Measurements from ENCODE around the gene SLC47A1. TPM values are rescaled to one million over a fixed set of nuclear protein-coding genes. Genes with fewer than 3 reads are reported as not detected.

SLC47A1 gene
- total and polyA plus RNA-seq, 2 of the 13 experiments (the other 11 are each of a cell fraction or from before 2014, with no cell fraction given) = 42.1 to 67.5 TPM

DNA sequence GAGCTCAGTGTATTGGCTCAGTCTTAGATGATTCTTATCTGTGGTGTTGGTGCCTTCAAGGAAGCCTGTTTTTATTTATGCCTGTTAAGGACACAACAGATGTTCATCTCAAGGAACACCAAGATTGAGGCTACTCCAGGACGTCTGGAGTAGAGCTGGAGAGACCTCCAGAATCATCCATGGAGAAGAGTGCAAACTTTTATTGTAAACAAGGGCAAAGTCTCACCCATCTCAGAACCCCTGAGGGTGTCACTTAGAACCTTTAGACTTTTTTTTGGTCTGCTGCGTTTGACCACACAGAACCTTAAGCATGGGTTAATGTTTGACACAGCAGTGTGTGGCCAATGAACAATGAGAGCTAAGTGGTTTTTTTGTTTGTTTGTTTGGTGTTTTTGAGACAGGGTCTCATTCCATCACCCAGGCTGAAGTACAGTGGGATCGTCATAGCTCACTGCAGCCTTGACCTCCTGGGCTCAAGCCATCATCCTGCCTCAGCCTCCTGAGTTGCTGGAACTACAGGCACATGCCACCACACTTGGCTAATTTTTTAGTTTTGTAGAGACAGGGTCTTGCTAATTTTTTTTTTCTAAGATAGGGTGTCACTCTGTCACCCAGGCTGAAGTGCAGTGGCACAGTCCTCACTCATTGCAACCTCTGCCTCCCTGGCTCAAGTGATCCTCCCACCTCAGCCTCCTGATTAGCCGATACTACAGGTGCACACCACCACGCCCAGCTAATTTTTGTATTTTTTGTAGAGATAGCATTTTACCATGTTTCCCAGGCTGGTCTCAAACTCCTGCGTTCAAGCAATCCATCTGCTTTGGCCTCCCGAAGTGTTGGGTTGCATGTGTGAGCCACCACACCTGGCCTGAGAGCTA, 16.3 kb downstream of the SLC47A1 start (continued):
- TF ChIP-seq, protein P1, sequence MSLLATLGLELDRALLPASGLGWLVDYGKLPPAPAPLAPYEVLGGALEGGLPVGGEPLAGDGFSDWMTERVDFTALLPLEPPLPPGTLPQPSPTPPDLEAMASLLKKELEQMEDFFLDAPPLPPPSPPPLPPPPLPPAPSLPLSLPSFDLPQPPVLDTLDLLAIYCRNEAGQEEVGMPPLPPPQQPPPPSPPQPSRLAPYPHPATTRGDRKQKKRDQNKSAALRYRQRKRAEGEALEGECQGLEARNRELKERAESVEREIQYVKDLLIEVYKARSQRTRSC (CRISPR knock-in tag; IDR thresholded peaks at IDR 0.05; ENCODE audit: low read depth) = no peak
- TF ChIP-seq ZNF556 (CRISPR knock-in tag; IDR thresholded peaks at IDR 0.05; ENCODE audit: borderline replicate concordance) (peak; percentile 38; the same call in 1 of the 2 replicates), PAX8 (CRISPR knock-in tag; IDR thresholded peaks at IDR 0.05; ENCODE audit: borderline replicate concordance) (no peak), ZNF460 (CRISPR knock-in tag; IDR thresholded peaks at IDR 0.05; ENCODE audit: borderline replicate concordance) (peak; percentile 61), ARNTL (CRISPR knock-in tag; IDR thresholded peaks at IDR 0.05) (peak; percentile 78), MEF2D (CRISPR knock-in tag; IDR thresholded peaks at IDR 0.05) (no peak), TAF15 (IDR thresholded peaks at IDR 0.05; ENCODE audit: low read depth, low read length, poor library complexity, severe bottlenecking) (no peak), ELF4 (CRISPR knock-in tag; IDR thresholded peaks at IDR 0.05; ENCODE audit: borderline replicate concordance) (no peak), ZSCAN9 (CRISPR knock-in tag; IDR thresholded peaks at IDR 0.05; ENCODE audit: borderline replicate concordance) (peak; percentile 32), PPARG (CRISPR knock-in tag; conservative IDR thresholded peaks at IDR 0.05) (no peak; the same call in 1 of the 2 replicates), NR2F1 (CRISPR knock-in tag; IDR thresholded peaks at IDR 0.05) (peak; percentile 73 to 79), HMG20A (CRISPR knock-in tag; IDR thresholded peaks at IDR 0.05; ENCODE audit: borderline replicate concordance) (peak; percentile 54; the same call in 1 of the 2 replicates), ZFX (CRISPR knock-in tag; IDR thresholded peaks at IDR 0.05; ENCODE audit: low read depth) (0 out of 2 replicates have a peak, but pooled peaks have one; percentile 25), HOXA7 (CRISPR knock-in tag; IDR thresholded peaks at IDR 0.05) (no peak), TEAD3 (CRISPR knock-in tag; optimal IDR thresholded peaks at IDR 0.05; ENCODE audit: borderline replicate concordance) (peak; percentile 89), ZKSCAN1 (IDR thresholded peaks at IDR 0.05; ENCODE audit: low read length) (no peak), ZFP41 (CRISPR knock-in tag; IDR thresholded peaks at IDR 0.05; ENCODE audit: borderline replicate concordance) (no peak), PHF5A (CRISPR knock-in tag; IDR thresholded peaks at IDR 0.05; ENCODE audit: low read depth, unreplicated experiment) (peak; percentile 80), ZNF30 (CRISPR knock-in tag; IDR thresholded peaks at IDR 0.05) (no peak), CREM (IDR thresholded peaks at IDR 0.05) (peak; percentile 79), CREM (CRISPR knock-in tag; IDR thresholded peaks at IDR 0.05) (no peak)
- TF ChIP-seq, protein P2, sequence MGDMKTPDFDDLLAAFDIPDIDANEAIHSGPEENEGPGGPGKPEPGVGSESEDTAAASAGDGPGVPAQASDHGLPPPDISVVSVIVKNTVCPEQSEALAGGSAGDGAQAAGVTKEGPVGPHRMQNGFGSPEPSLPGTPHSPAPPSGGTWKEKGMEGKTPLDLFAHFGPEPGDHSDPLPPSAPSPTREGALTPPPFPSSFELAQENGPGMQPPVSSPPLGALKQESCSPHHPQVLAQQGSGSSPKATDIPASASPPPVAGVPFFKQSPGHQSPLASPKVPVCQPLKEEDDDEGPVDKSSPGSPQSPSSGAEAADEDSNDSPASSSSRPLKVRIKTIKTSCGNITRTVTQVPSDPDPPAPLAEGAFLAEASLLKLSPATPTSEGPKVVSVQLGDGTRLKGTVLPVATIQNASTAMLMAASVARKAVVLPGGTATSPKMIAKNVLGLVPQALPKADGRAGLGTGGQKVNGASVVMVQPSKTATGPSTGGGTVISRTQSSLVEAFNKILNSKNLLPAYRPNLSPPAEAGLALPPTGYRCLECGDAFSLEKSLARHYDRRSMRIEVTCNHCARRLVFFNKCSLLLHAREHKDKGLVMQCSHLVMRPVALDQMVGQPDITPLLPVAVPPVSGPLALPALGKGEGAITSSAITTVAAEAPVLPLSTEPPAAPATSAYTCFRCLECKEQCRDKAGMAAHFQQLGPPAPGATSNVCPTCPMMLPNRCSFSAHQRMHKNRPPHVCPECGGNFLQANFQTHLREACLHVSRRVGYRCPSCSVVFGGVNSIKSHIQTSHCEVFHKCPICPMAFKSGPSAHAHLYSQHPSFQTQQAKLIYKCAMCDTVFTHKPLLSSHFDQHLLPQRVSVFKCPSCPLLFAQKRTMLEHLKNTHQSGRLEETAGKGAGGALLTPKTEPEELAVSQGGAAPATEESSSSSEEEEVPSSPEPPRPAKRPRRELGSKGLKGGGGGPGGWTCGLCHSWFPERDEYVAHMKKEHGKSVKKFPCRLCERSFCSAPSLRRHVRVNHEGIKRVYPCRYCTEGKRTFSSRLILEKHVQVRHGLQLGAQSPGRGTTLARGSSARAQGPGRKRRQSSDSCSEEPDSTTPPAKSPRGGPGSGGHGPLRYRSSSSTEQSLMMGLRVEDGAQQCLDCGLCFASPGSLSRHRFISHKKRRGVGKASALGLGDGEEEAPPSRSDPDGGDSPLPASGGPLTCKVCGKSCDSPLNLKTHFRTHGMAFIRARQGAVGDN (CRISPR knock-in tag; IDR thresholded peaks at IDR 0.05) = peak; percentile 20; the same call in 1 of the 2 replicates
- TF ChIP-seq, protein P3, sequence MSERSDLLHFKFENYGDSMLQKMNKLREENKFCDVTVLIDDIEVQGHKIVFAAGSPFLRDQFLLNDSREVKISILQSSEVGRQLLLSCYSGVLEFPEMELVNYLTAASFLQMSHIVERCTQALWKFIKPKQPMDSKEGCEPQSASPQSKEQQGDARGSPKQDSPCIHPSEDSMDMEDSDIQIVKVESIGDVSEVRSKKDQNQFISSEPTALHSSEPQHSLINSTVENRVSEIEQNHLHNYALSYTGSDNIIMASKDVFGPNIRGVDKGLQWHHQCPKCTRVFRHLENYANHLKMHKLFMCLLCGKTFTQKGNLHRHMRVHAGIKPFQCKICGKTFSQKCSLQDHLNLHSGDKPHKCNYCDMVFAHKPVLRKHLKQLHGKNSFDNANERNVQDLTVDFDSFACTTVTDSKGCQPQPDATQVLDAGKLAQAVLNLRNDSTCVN (CRISPR knock-in tag; IDR thresholded peaks at IDR 0.05; ENCODE audit: borderline replicate concordance) = peak; percentile 68; the same call in 1 of the 2 replicates
